Measurements from ENCODE around the gene ERC2. TPM values are rescaled to one million over a fixed set of nuclear protein-coding genes. Genes with fewer than 3 reads are reported as not detected.

The ERC2 gene
- total and polyA plus RNA-seq, 2 of the 8 experiments (the other 6 are each of a cell fraction or from before 2014, with no cell fraction given) = 16.4 to 22.8 TPM

DNA sequence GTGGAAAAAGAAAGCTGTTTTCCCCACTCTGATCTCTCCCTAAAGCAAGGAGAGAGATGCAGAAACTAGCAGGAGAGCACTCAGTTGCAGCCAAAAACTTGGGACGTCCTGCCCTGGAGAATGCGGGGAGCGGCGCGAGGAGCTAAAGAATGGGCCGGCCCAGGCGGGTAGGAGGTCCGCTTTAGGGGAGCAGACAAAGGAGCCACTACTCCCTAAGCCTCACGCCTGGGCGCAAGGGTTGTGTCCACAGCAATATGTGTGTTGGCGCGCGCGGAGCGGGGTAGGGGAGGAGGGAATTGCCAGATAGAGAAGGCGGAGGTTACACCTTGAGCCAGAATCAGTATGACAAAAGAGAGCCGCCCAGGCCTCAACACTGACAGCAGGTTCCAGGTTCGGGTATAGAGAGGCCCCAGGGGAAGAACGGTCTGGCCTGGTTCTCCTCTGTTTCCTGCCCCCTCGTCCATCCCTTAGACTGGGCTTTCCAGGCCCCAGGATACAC is 984.0 kb downstream of the ERC2 start:
- Histone ChIP-seq H3K79me2 (ENCODE audit: control insufficient read depth in 1 of 2, insufficient read depth in 2 of 2, low read length in 2 of 2) (no peaks in the 10 kb centered on the region), H4K8ac (ENCODE audit: extremely low read depth, insufficient read depth, low read length) (no peak overlapping the region), H3K4me2 (ENCODE audit: insufficient read depth in 1 of 2, low read depth in 2 of 2, low read length in 2 of 2) (peak overlapping the region; percentile 99), H4K20me1 (replicated peaks in 1 of 2; ENCODE audit: control insufficient read depth in 1 of 2, insufficient read depth in 2 of 2, low read length in 2 of 2) (peaks cover 5 to 12% of the 10 kb centered on the region in 2 experiments), H2BK120ac (replicated peaks; ENCODE audit: low read depth, low read length) (no peak overlapping the region), H4K5ac (ENCODE audit: insufficient read length, low read depth, low read length) (no peak overlapping the region), H3K14ac (ENCODE audit: insufficient read length) (no peak overlapping the region), H3K56ac (replicated peaks; ENCODE audit: insufficient read length, low read depth, low read length) (no peak overlapping the region), H3K36me3 (ENCODE audit: control insufficient read depth in 2 of 4, insufficient read depth in 4 of 4, low read length in 3 of 4) (0 out of 8 replicates have a peak, but pooled peaks cover 0 to under 1% (median 0%) of the 10 kb centered on the region in 4 experiments), H2BK5ac (ENCODE audit: low read depth, low read length) (no peak overlapping the region), H3K23me2 (ENCODE audit: low read depth, low read length) (peaks cover 59% of the 10 kb centered on the region), H2AFZ (ENCODE audit: low read length) (no peak overlapping the region), H2AK5ac (ENCODE audit: low read depth, low read length) (no peak overlapping the region), H2BK20ac (ENCODE audit: low read length) (peak overlapping the region; percentile 80; the same call in 1 of the 2 replicates), H3K4me1 (replicated peaks in 1 of 4; ENCODE audit: control insufficient read depth in 3 of 4, insufficient read depth in 4 of 4, low read length in 3 of 4) (peaks cover 0 to 27% (median 13%) of the 10 kb centered on the region in 4 experiments; a peak in 6 of 7 replicates), H3K27me3 (replicated peaks in 1 of 4; ENCODE audit: control insufficient read depth in 3 of 4, extremely low read depth in 1 of 4, insufficient read depth in 3 of 4, low read length in 3 of 4) (peaks cover 34 to 86% (median 74%) of the 10 kb centered on the region in 4 experiments), H3K4me3 (ENCODE audit: extremely low read depth in 1 of 4, insufficient read depth in 2 of 4, low read depth in 3 of 4, low read length in 4 of 4) (peak overlapping the region; percentile 45 to 90 (median 57); a peak in 7 of 8 replicates), H4K91ac (replicated peaks; ENCODE audit: insufficient read length, low read length) (peak overlapping the region; percentile 31), H3K9me3 (ENCODE audit: insufficient read depth in 2 of 2, low read depth in 1 of 2, low read length in 1 of 2) (no peaks in the 10 kb centered on the region), H3K79me1 (ENCODE audit: low read depth, low read length) (no peaks in the 10 kb centered on the region), H3K4ac (replicated peaks; ENCODE audit: insufficient read length, low read depth, low read length) (no peak overlapping the region), H3K9ac (replicated peaks in 1 of 4; ENCODE audit: extremely low read depth in 1 of 4, low read depth in 3 of 4, low read length in 3 of 4) (no peak overlapping the region), H2BK12ac (ENCODE audit: low read depth, low read length) (peak overlapping the region; percentile 60; the same call in 1 of the 2 replicates), H2BK15ac (ENCODE audit: low read length) (peak overlapping the region; percentile 72; the same call in 1 of the 2 replicates), H3K27ac (ENCODE audit: low read depth, low read length) (no peak overlapping the region), H3K18ac (ENCODE audit: extremely low read depth, low read length) (no peak overlapping the region; the same call in 1 of the 2 replicates), H3K23ac (ENCODE audit: insufficient read length) (no peak overlapping the region)
- DNase-seq (ENCODE audit: low read depth in 1 of 2, low spot score in 2 of 2) (peak in 1 of 2 experiments; percentile 70), FAIRE-seq (no peak)
- CTCF ChIA-PET (ENCODE audit: partially characterized antibody) = interaction anchor here (0.6 to 3.2 kb wide), 10 partner anchors 27 to 631 kb away, joined by 3 to 16 read pairs (median 3); no protein-coding TSS in a partner anchor
- POLR2A ChIA-PET (ENCODE audit: partially characterized antibody) = interaction anchor here (0.7 to 1.3 kb wide), 3 partner anchors 72 to 136 kb away, joined by 3 read pairs; no protein-coding TSS in a partner anchor
- 6% methylated on average over 19 of the region's 20 CpGs; no CpG with 5 or more reads in 1 of the 2 experiments for WGBS, 2 experiments (ENCODE audit: extremely low coverage in 1 of 2, insufficient coverage in 1 of 2, insufficient read length in 1 of 2, insufficient replicate concordance in 2 of 2, low coverage in 1 of 2, low lambda C conversion rate in 2 of 2, missing lambda C conversion rate in 1 of 2)
- no peak for TF ChIP-seq CTBP2 (IDR thresholded peaks at IDR 0.05; ENCODE audit: borderline replicate concordance, insufficient read depth, insufficient read length, low read length)
- no peak for TF ChIP-seq JUND (IDR thresholded peaks at IDR 0.05; ENCODE audit: low read length)
- no peak for TF ChIP-seq HDAC2 (IDR thresholded peaks at IDR 0.05; ENCODE audit: borderline replicate concordance in 1 of 2, low read depth in 2 of 2, low read length in 2 of 2)
- no peak for TF ChIP-seq CEBPB (IDR thresholded peaks at IDR 0.05; ENCODE audit: low read depth, low read length)
- TF ChIP-seq POLR2A (IDR thresholded peaks at IDR 0.05; ENCODE audit: control extremely low read depth in 1 of 2, low read depth in 2 of 2, low read length in 2 of 2) = no peak
- TF ChIP-seq RNF2 (IDR thresholded peaks at IDR 0.05; ENCODE audit: borderline replicate concordance, low read depth, low read length, missing control alignments, poor library complexity, severe bottlenecking) = peak; percentile 60
- no peak for TF ChIP-seq NANOG (IDR thresholded peaks at IDR 0.05; ENCODE audit: insufficient read depth, low read depth, low read length, poor library complexity, severe bottlenecking)
- TF ChIP-seq BACH1 (IDR thresholded peaks at IDR 0.05; ENCODE audit: low read length) = no peak
- TF ChIP-seq TAF1 (IDR thresholded peaks at IDR 0.05; ENCODE audit: low read depth, low read length) = no peak
- no peak for TF ChIP-seq ZNF274 (IDR thresholded peaks at IDR 0.05; ENCODE audit: borderline replicate concordance, extremely low read depth, low read length)
- TF ChIP-seq KDM4A (IDR thresholded peaks at IDR 0.05; ENCODE audit: low read depth, low read length, severe bottlenecking) = peak; percentile 55
- no peak for TF ChIP-seq EP300 (IDR thresholded peaks at IDR 0.05; ENCODE audit: borderline replicate concordance in 1 of 2, low read depth in 2 of 2, low read length in 2 of 2)

Data from H1 (cell line).